K562 (cell line): ENCODE results near the gene ZFR2. TPM values are rescaled to one million over a fixed set of nuclear protein-coding genes. Genes with fewer than 3 reads are reported as not detected.

Source experiments
- ATAC-seq: fragments of 200-7000 bp; cut with Tn5 transposase; 3 replicates; pipeline ENCODE4 v1.9.1; 2020; ENCODE audit warnings: moderate library complexity
- BruUV-seq: library from RNA; stranded (reverse); fragments of 400-500 nt; replicated peaks from 2 replicates; lab custom pipeline; 2021; lab: Mats Ljungman, UMichigan
- CTCF ChIA-PET: fragments of 300-600 bp; formaldehyde crosslinking; extraction: SDS; loops from one replicate; lab custom pipeline; 2021; ENCODE audit warnings: low intra/inter-chr PET ratio; lab: Yijun Ruan, JAX
- POLR2A ChIA-PET: fragments of 300-600, 350-650 bp; sonication (Branson Sonifier 250); formaldehyde crosslinking; extraction: SDS; loops from one replicate; lab custom pipeline; 2021; ENCODE audit warnings: antibody characterized with exemption, inconsistent platforms; lab: Yijun Ruan, JAX
- DNase-seq, 4 experiments: peaks; one replicate each; pipeline versions ENCODE4 v3.0.0 to v3.0.0-alpha.2; 2011 to 2018; ENCODE audit warnings: low spot score in 3 of 4, mixed read lengths in 3 of 4; ENCODE audit errors: extremely low read depth in 1 of 4
- FAIRE-seq: peaks from 2 replicates; lab custom pipeline; 2011; peaks lifted over from hg19 to GRCh38; lab: Jason Lieb, UNC
- H2AFZ ChIP-seq: 2 replicates; pipeline ENCODE4 v1.6.0; 2011; ENCODE audit warnings: low read depth, low read length, control low read depth, inconsistent platforms
- H3K27ac ChIP-seq: fragments of 200-600 bp; 3 replicates; pipeline ENCODE4 v1.8.0; 2011; ENCODE audit warnings: low read depth, mild to moderate bottlenecking, control low read depth, inconsistent platforms, low read length, moderate library complexity, mixed read lengths; ENCODE audit errors: extremely low read depth
- H3K27me3 ChIP-seq, 2 experiments: fragments of 300-600 bp in 1 of 2; 2 replicates in 1 of 2; 3 replicates in 1 of 2; pipeline versions ENCODE4 v1.6.0 to v1.8.0; 2011; ENCODE audit warnings: inconsistent platforms in 2 of 2, low read length in 2 of 2, mild to moderate bottlenecking in 1 of 2, mixed read lengths in 1 of 2, moderate library complexity in 1 of 2; ENCODE audit not compliant: control insufficient read depth in 2 of 2, insufficient read depth in 2 of 2
- H3K36me3 ChIP-seq: fragments of 300-600 bp; 3 replicates; pipeline ENCODE4 v1.8.0; 2011; ENCODE audit warnings: mild to moderate bottlenecking, low read length, inconsistent platforms; ENCODE audit not compliant: control insufficient read depth, insufficient read depth
- H3K4me1 ChIP-seq, 2 experiments: fragments of 200-600 bp in 1 of 2; replicated peaks in 1 of 2; 2 replicates in 1 of 2; 3 replicates in 1 of 2; pipeline versions ENCODE4 v1.5.1 to v1.8.0; 2011; ENCODE audit warnings: inconsistent platforms in 2 of 2, low read length in 2 of 2, mild to moderate bottlenecking in 1 of 2, mixed read lengths in 1 of 2, moderate library complexity in 1 of 2; ENCODE audit not compliant: control insufficient read depth in 2 of 2, insufficient read depth in 2 of 2
- H3K4me2 ChIP-seq: 2 replicates; pipeline ENCODE4 v1.6.1; 2011; ENCODE audit warnings: low read length, control low read depth, inconsistent platforms, mixed read lengths; ENCODE audit not compliant: insufficient read depth
- H3K4me3 ChIP-seq: fragments of 200-600 bp; sonication (generic), shearing (Covaris generic); 2 replicates; pipeline ENCODE4 v1.5.1; 2016; ENCODE audit warnings: control low read depth, inconsistent platforms
- H3K79me2 ChIP-seq: fragments of 200-600 bp; 3 replicates; pipeline ENCODE4 v1.8.0; 2011; ENCODE audit warnings: low read length, inconsistent platforms; ENCODE audit not compliant: control insufficient read depth, insufficient read depth
- H3K9ac ChIP-seq, 2 experiments: 2 replicates each; pipeline versions ENCODE4 v1.6.0 to v1.6.1; 2011; ENCODE audit warnings: low read depth in 2 of 2, low read length in 2 of 2, control low read depth in 1 of 2, inconsistent platforms in 1 of 2, mild to moderate bottlenecking in 1 of 2, mixed read lengths in 1 of 2; ENCODE audit not compliant: insufficient read depth in 1 of 2
- H3K9me1 ChIP-seq: one replicate; pipeline ENCODE4 v1.6.0; 2011; ENCODE audit warnings: inconsistent platforms, mild to moderate bottlenecking, low read length, moderate library complexity; ENCODE audit not compliant: control insufficient read depth, insufficient read depth
- H3K9me3 ChIP-seq: replicated peaks from 2 replicates; pipeline ENCODE4 v1.5.1; 2011; ENCODE audit warnings: low read depth, low read length, inconsistent platforms; ENCODE audit not compliant: control insufficient read depth, insufficient read depth
- H4K20me1 ChIP-seq: replicated peaks from 2 replicates; pipeline ENCODE4 v1.6.1; 2011; ENCODE audit warnings: low read length, inconsistent platforms, mixed read lengths; ENCODE audit not compliant: control insufficient read depth, insufficient read depth
- ASH1L ChIP-seq: fragments of 450-650 bp; IDR thresholded peaks from 2 replicates; pipeline ENCODE4 v1.6.1; 2018; ENCODE audit warnings: borderline replicate concordance, mild to moderate bottlenecking, low read depth; ENCODE audit not compliant: partially characterized antibody
- HCFC1 ChIP-seq: IDR thresholded peaks from 2 replicates; pipeline ENCODE4 v1.6.1; 2012; ENCODE audit warnings: low read depth, low read length, improper control_type of control experiment
- HINFP ChIP-seq: fragments of 450-650 bp; conservative IDR thresholded peaks from 2 replicates; pipeline ENCODE4 v1.6.1; 2016; ENCODE audit warnings: missing genetic modification characterization, low read depth, mild to moderate bottlenecking, control low read depth, missing compliant biosample characterization
- POLR2G ChIP-seq: fragments of 200-400 bp; formaldehyde crosslinking; IDR thresholded peaks from 2 replicates; pipeline ENCODE4 v1.6.1; 2017; ENCODE audit warnings: low read depth, mild to moderate bottlenecking, antibody characterized with exemption, low read length, moderate library complexity
- RBFOX2 ChIP-seq: fragments of 200-400 bp; formaldehyde crosslinking; IDR thresholded peaks from 2 replicates; pipeline ENCODE4 v1.6.1; 2017; ENCODE audit warnings: low read depth, mild to moderate bottlenecking, low read length, moderate library complexity
- WGBS: fragments of 100-300 bp; shearing (Covaris generic); methylation state at CpG from one replicate; pipeline ENCODE4 v1.1.6; 2016; ENCODE audit warnings: low coverage, mixed read lengths; ENCODE audit not compliant: insufficient coverage; ENCODE audit errors: missing lambda C conversion rate; 5-methylcytosine and 5-hydroxymethylcytosine counted together
- in situ Hi-C: fragments of 300-500 bp; cut with MboI; formaldehyde crosslinking; loops from 4 replicates; pipeline ENCODE4 v1.15.0; 2018; ENCODE audit warnings: inconsistent platforms, mixed read lengths
- intact Hi-C: fragments of 100-400 bp; cut with micrococcal nuclease; formaldehyde crosslinking; loops from 2 replicates; pipeline ENCODE4 v1.14.2; 2022
- polyA plus RNA-seq, 8 experiments: library from polyadenylated mRNA; depleted of rRNA in 4 of 8; stranded (reverse) in 5 of 8; unstranded in 3 of 8; fragments of >200 nt; fragmentation: Nextera tagmentation in 2 of 8; fragmentation: Illumina TruSeq in 1 of 8; extraction: Ambion mirVana in 2 of 8; extraction: Trizol in 1 of 8; gene quantifications; 2 replicates each; pipeline versions ENCODE4 v1.2.1 to v1.2.3, GENCODE V29; 2011 to 2014; ENCODE audit warnings: inconsistent platforms in 1 of 8, missing spikeins in 1 of 8
- total RNA-seq, 7 experiments: library from RNA; depleted of rRNA in 6 of 7; stranded (reverse); fragments of >200 nt in 6 of 7; fragmentation: Illumina TruSeq in 2 of 7; extraction: Trizol in 2 of 7; gene quantifications; 2 replicates each; pipeline versions ENCODE4 v1.2.1 to v1.2.3, GENCODE V29; 2011 to 2021; ENCODE audit warnings: low replicate concordance in 1 of 7

ZFR2 gene
- total and polyA plus RNA-seq, 9 of the 15 experiments (the other 6 are each of a cell fraction or from before 2014, with no cell fraction given): 0.03 to 0.59 (median 0.07) TPM; not detected in 6

- TF ChIP-seq POLR2G: 0 out of 2 replicates have a peak, but pooled peaks have one; percentile 8
- TF ChIP-seq RBFOX2: peak; percentile 44; the same call in 1 of the 2 replicates
- TF ChIP-seq ASH1L: no peak
- TF ChIP-seq HINFP (tag): no peak
- TF ChIP-seq HCFC1: no peak
- TF ChIP-seq, all 486 proteins: peak for 2
- CTCF ChIA-PET: no interaction called here
Measured at GRCh38 chr19:3768015-3768747, 100.7 kb downstream of the ZFR2 start.

More at GRCh38 chr19:3768015-3768747, 100.7 kb downstream of the ZFR2 start:
- Histone ChIP-seq H3K36me3 (peaks cover 28% of the 10 kb centered on the region; the same call in 2 of the 3 replicates), H3K9ac (0 out of 4 replicates have a peak overlapping the region, but pooled peaks of 1 of the 2 experiments have one; percentile 22), H3K79me2 (peaks cover 4% of the 10 kb centered on the region), H2AFZ (no peak overlapping the region), H4K20me1 (no peaks in the 10 kb centered on the region), H3K4me1 (peaks cover 3 to 47% of the 10 kb centered on the region in 2 experiments; a peak in 2 of 5 replicates), H3K27ac (no peak overlapping the region), H3K27me3 (no peaks in the 10 kb centered on the region), H3K9me1 (no peaks in the 10 kb centered on the region), H3K4me2 (no peak overlapping the region), H3K9me3 (no peaks in the 10 kb centered on the region), H3K4me3 (no peak overlapping the region)
- DNase-seq (no peak), ATAC-seq (no peak), FAIRE-seq (no peak)
- in situ Hi-C loops: no loop called here
- BruUV-seq: no TSS peak
- intact Hi-C loops: no loop called here
- 75% methylated on average over 23 of the region's 25 CpGs for WGBS
- POLR2A ChIA-PET: interaction anchor here (0.6 to 1.2 kb wide), 3 partner anchors 11 to 14 kb away, joined by 3 to 7 read pairs (median 4); no protein-coding TSS in a partner anchor
